SKM-1 (cell line): ENCODE results near the gene TMEM217.
A peak's percentile ranks its signal among the peaks of the same experiment; 100 is the strongest.
"Not testable (repeated sequence)": the region's sequence is repeated elsewhere in the genome, so short reads cannot be mapped to it uniquely, and the experiment has no call there.

Source experiments
- DNase-seq: peaks from one replicate; lab custom pipeline; 2025; ENCODE audit not compliant: unreplicated experiment; lab: John Stamatoyannopoulos, UW

The TMEM217 gene

GRCh38 chr6:37257634-37258404 is at the start of gene TMEM217, which contains the start of gene TBC1D22B:
Gene TMEM217 (minus strand): TSS chr6:37258144. CDS start chr6:37219030, 39,114 bp downstream.
Gene TBC1D22B (plus strand): TSS chr6:37257772. CDS start chr6:37257918, 146 bp downstream.
- peak; percentile 86 for DNase-seq

GRCh38 chr6:37307484-37307883 is 49.5 kb upstream of the TMEM217 start:
- not testable (repeated sequence) for DNase-seq

- DNase-seq, result no peak
Measured at GRCh38 chr6:37306624-37307222, 48.8 kb upstream of the TMEM217 start.

- DNase-seq, result no peak
Measured at GRCh38 chr6:37305841-37306425, 48.0 kb upstream of the TMEM217 start.

- no peak for DNase-seq
Measured at GRCh38 chr6:37304766-37305165, 46.8 kb upstream of the TMEM217 start.

- DNase-seq, result no peak
Measured at GRCh38 chr6:37303891-37304503, 46.1 kb upstream of the TMEM217 start.

GRCh38 chr6:37303091-37303660 is 45.2 kb upstream of the TMEM217 start:
- DNase-seq, result no peak

GRCh38 chr6:37302086-37302686 is 44.2 kb upstream of the TMEM217 start:
- no peak for DNase-seq

GRCh38 chr6:37299990-37300389 is 42.0 kb upstream of the TMEM217 start:
- DNase-seq, result no peak

- DNase-seq, result no peak
Measured at GRCh38 chr6:37298958-37299357, 41.0 kb upstream of the TMEM217 start.

GRCh38 chr6:37297637-37298036 is 39.7 kb upstream of the TMEM217 start:
- DNase-seq, result not testable (repeated sequence)

- DNase-seq, result no peak
Measured at GRCh38 chr6:37293426-37293825, 35.5 kb upstream of the TMEM217 start.

GRCh38 chr6:37289931-37290330 is 32.0 kb upstream of the TMEM217 start:
- DNase-seq, result no peak

GRCh38 chr6:37288247-37288646 is 30.3 kb upstream of the TMEM217 start:
- DNase-seq, result no peak

GRCh38 chr6:37287519-37288157 is 29.7 kb upstream of the TMEM217 start:
- DNase-seq, result no peak

- no peak for DNase-seq
Measured at GRCh38 chr6:37285861-37286311, 27.9 kb upstream of the TMEM217 start.

GRCh38 chr6:37284781-37285180 is 26.8 kb upstream of the TMEM217 start:
- DNase-seq, result no peak

GRCh38 chr6:37283671-37284151 is 25.8 kb upstream of the TMEM217 start:
- no peak for DNase-seq

GRCh38 chr6:37283268-37283667 is 25.3 kb upstream of the TMEM217 start:
- no peak for DNase-seq

GRCh38 chr6:37282371-37282770 is 24.4 kb upstream of the TMEM217 start:
- no peak for DNase-seq
